ENCODE data around the gene USP21.

GRCh38 chr1:161138431-161138830, 20.9 kb upstream of the USP21 start:
- TF ChIP-seq EZH2 (IDR thresholded peaks at IDR 0.05) (no peak), POLR2AphosphoS5 (IDR thresholded peaks at IDR 0.05; ENCODE audit: borderline replicate concordance, low read depth, low read length) (no peak), FOXP2 (optimal IDR thresholded peaks at IDR 0.05; ENCODE audit: control extremely low read depth, extremely low read length, insufficient read depth) (no peak)
